Stomach (tissue), 4 donors: ENCODE data around the gene FHAD1.

Source experiments
- CTCF ChIP-seq, 7 experiments: fragments of 450-650 bp in 4 of 7; fragments of 200-600 bp in 3 of 7; sonication (generic) in 3 of 7; IDR thresholded peaks; one replicate each; pipeline ENCODE4 v1.5.1; 2016 to 2019; ENCODE audit warnings: antibody characterized with exemption in 7 of 7, control low read depth in 2 of 7, mild to moderate bottlenecking in 1 of 7
- EP300 ChIP-seq: sonication (generic); formaldehyde crosslinking; IDR thresholded peaks from one replicate; pipeline ENCODE4 v1.6.1; 2017; ENCODE audit warnings: antibody characterized with exemption
- POLR2A ChIP-seq, 4 donors: fragments of 450-650 bp; IDR thresholded peaks; one replicate each; pipeline ENCODE4 v1.6.1; 2016; ENCODE audit warnings: antibody characterized with exemption in 4 of 4, control low read depth in 2 of 4, mild to moderate bottlenecking in 1 of 4, moderate library complexity in 1 of 4
- POLR2AphosphoS5 ChIP-seq, 3 donors: sonication (generic); formaldehyde crosslinking; IDR thresholded peaks; one replicate each; pipeline ENCODE4 v1.6.1; 2016; ENCODE audit warnings: antibody characterized with exemption in 3 of 3

GRCh38 chr1:15323989-15324868, 77.2 kb downstream of the FHAD1 start:
- TF ChIP-seq CTCF (IDR thresholded peaks at IDR 0.05): no peak
- no peak for TF ChIP-seq POLR2A (IDR thresholded peaks at IDR 0.05)
- no peak for TF ChIP-seq EP300
- no peak for TF ChIP-seq POLR2AphosphoS5 (IDR thresholded peaks at IDR 0.05)
